ENCODE data around the gene PLCB1. TPM values are rescaled to one million over a fixed set of nuclear protein-coding genes. Genes with fewer than 3 reads are reported as not detected.
"Not testable (repeated sequence)": the region's sequence is repeated elsewhere in the genome, so short reads cannot be mapped to it uniquely, and the experiment has no call there.

The PLCB1 gene
- total RNA-seq, 2 experiments from 2014 or later = 1.9 to 2.2 TPM

GRCh38 chr20:8631271-8631670 lies 499.2 kb downstream of the PLCB1 start:
- Mint-ChIP-seq H3K9me3 (no peaks in the 10 kb centered on the region), H3K36me3 (ENCODE audit: low read depth) (no peaks in the 10 kb centered on the region), H3K27ac (no peak overlapping the region), H3K27me3 (no peaks in the 10 kb centered on the region), H3K4me1 (no peaks in the 10 kb centered on the region), H3K4me3 (no peak overlapping the region)
- DNase-seq = no peak
- ChIA-PET CTCF (no interaction called here), POLR2A (no interaction called here)

DNA sequence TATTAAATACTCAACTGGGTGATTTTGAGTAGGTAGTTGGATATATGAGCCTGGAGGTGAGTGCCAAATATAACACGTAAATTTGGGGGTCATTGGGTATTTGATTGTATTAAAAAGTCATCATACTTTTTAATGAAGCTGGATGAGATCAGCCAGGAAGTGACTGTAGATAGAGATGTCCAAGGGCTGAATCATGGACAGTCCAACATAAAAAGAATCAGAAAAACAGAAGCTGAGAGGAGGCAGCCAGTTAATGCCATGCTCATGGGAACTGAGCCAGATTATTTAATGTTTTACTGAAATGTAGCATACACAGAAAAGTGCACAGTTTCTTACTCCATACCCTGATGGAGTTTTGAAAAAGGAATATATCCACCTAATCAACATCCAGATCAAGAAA lies 501.3 kb downstream of the PLCB1 start:
- no peaks in the 10 kb centered on the region for H3K27me3 Mint-ChIP-seq
- H3K36me3 Mint-ChIP-seq (ENCODE audit: low read depth) = no peaks in the 10 kb centered on the region
- no peak overlapping the region for H3K4me3 Mint-ChIP-seq
- H3K4me1 Mint-ChIP-seq = no peaks in the 10 kb centered on the region
- CTCF ChIA-PET = no interaction called here
- DNase-seq = no peak
- H3K9me3 Mint-ChIP-seq = no peaks in the 10 kb centered on the region
- no peak overlapping the region for H3K27ac Mint-ChIP-seq
- POLR2A ChIA-PET = no interaction called here

DNA sequence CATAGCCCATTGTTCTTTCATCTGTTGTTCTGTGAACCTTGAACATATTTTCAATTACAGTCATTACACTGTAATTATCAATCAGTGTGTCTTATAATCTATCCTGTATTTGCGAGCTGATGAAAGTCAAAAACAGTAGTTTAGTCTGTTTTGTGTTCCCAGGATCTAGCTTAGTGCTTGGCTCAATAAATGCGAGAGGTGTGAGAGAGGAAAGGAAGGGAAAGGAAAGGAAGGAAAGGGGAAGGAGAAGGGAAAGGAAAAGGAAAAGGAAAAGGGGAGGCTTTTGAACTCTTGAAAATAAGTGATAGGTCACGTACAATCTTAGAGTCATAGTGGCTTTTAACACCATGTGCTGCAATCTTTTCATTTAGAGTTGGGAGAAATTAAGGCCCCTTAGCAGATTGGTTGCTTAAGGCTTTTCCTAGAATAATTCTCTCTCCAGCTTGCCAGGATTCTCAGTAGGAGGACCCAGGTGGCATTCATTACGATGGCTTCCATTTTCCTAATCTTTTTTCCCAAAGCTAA lies 503.0 kb downstream of the PLCB1 start:
- no peak for DNase-seq
- Mint-ChIP-seq H3K27me3 (no peaks in the 10 kb centered on the region), H3K36me3 (ENCODE audit: low read depth) (no peaks in the 10 kb centered on the region), H3K9me3 (no peaks in the 10 kb centered on the region), H3K4me1 (no peaks in the 10 kb centered on the region), H3K4me3 (no peak overlapping the region), H3K27ac (no peak overlapping the region)
- ChIA-PET POLR2A (no interaction called here), CTCF (no interaction called here)

GRCh38 chr20:8635837-8636236 lies 503.8 kb downstream of the PLCB1 start:
- no peaks in the 10 kb centered on the region for H3K36me3 Mint-ChIP-seq (ENCODE audit: low read depth)
- ChIA-PET CTCF (no interaction called here), POLR2A (no interaction called here)
- H3K27ac Mint-ChIP-seq = no peak overlapping the region
- no peak overlapping the region for H3K4me3 Mint-ChIP-seq
- no peaks in the 10 kb centered on the region for H3K9me3 Mint-ChIP-seq
- DNase-seq = no peak
- no peaks in the 10 kb centered on the region for H3K4me1 Mint-ChIP-seq
- no peaks in the 10 kb centered on the region for H3K27me3 Mint-ChIP-seq

GRCh38 chr20:8639112-8639778 lies 507.2 kb downstream of the PLCB1 start:
- Mint-ChIP-seq H3K27me3 (no peaks in the 10 kb centered on the region), H3K4me1 (no peaks in the 10 kb centered on the region), H3K36me3 (ENCODE audit: low read depth) (no peaks in the 10 kb centered on the region), H3K27ac (no peak overlapping the region), H3K9me3 (peaks cover 2% of the 10 kb centered on the region), H3K4me3 (no peak overlapping the region)
- ChIA-PET POLR2A (no interaction called here), CTCF (no interaction called here)
- DNase-seq = no peak

GRCh38 chr20:8640461-8640860 lies 508.4 kb downstream of the PLCB1 start:
- Mint-ChIP-seq H3K4me1 (no peaks in the 10 kb centered on the region), H3K36me3 (ENCODE audit: low read depth) (no peaks in the 10 kb centered on the region), H3K4me3 (no peak overlapping the region), H3K27me3 (no peaks in the 10 kb centered on the region), H3K27ac (no peak overlapping the region), H3K9me3 (peaks cover 2% of the 10 kb centered on the region)
- POLR2A ChIA-PET = no interaction called here
- CTCF ChIA-PET = no interaction called here
- no peak for DNase-seq

DNA sequence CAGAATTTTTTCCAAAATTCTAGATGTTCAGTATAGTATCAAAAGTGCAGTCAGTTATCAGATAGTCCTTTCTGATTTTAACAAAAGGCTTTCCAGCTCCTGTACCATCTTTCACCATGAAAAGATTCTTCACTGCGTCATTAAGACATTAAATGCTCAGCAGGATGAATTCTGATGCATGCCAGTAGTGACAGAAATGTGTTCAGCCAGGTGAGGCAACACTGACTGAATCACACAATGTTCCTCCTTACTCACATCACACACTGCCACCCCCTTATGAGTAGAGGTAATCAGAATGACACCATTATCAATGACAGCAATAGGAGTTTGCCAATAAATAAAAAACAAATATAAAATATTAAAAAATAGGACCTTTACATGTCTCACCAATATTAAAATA lies 510.2 kb downstream of the PLCB1 start:
- H3K9me3 Mint-ChIP-seq = peaks cover 2% of the 10 kb centered on the region

GRCh38 chr20:8644468-8644867 lies 512.4 kb downstream of the PLCB1 start:
- H3K4me1 Mint-ChIP-seq; POLR2A ChIA-PET; DNase-seq; H3K9me3 Mint-ChIP-seq; H3K36me3 Mint-ChIP-seq (ENCODE audit: low read depth); H3K27ac Mint-ChIP-seq; H3K27me3 Mint-ChIP-seq; H3K4me3 Mint-ChIP-seq; CTCF ChIA-PET: not testable (repeated sequence)

More for the DNA sequence above, 510.2 kb downstream of the PLCB1 start:
- no peak overlapping the region for H3K4me3 Mint-ChIP-seq
- H3K27ac Mint-ChIP-seq = no peak overlapping the region
- H3K4me1 Mint-ChIP-seq = no peaks in the 10 kb centered on the region
- H3K36me3 Mint-ChIP-seq (ENCODE audit: low read depth) = no peaks in the 10 kb centered on the region
- CTCF ChIA-PET = no interaction called here
- no peaks in the 10 kb centered on the region for H3K27me3 Mint-ChIP-seq
- DNase-seq = no peak
- POLR2A ChIA-PET = no interaction called here

- DNase-seq = no peak
- POLR2A ChIA-PET = no interaction called here
- H3K4me1 Mint-ChIP-seq = no peaks in the 10 kb centered on the region
- peaks cover 2% of the 10 kb centered on the region for H3K9me3 Mint-ChIP-seq
- CTCF ChIA-PET = no interaction called here
- H3K27me3 Mint-ChIP-seq = no peaks in the 10 kb centered on the region
- no peak overlapping the region for H3K27ac Mint-ChIP-seq
- H3K4me3 Mint-ChIP-seq = no peak overlapping the region
- H3K36me3 Mint-ChIP-seq (ENCODE audit: low read depth) = no peaks in the 10 kb centered on the region
Measured at GRCh38 chr20:8645326-8645725, 513.3 kb downstream of the PLCB1 start.

DNA sequence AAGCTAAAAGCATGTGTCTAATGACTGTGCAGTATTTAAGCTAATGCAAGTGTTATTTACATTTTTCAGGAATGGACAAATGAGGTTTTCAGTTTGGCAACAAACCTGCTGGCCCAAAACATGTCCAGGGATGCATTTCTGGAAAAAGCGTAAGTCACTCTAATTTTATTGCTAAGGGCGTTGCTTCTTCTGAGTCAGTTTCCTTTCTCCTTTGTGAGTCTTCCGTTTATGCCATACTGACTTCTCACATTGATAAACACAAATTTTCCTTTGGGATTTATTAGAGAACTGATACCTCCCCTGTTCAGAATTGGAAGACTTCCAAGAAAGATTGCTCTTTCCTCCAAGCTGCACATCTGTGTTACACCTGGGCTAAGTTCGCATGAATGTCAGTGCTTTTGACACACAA lies 514.0 kb downstream of the PLCB1 start:
- ChIA-PET POLR2A (no interaction called here), CTCF (no interaction called here)
- Mint-ChIP-seq H3K27me3 (no peaks in the 10 kb centered on the region), H3K9me3 (peaks cover 2% of the 10 kb centered on the region), H3K36me3 (ENCODE audit: low read depth) (no peaks in the 10 kb centered on the region), H3K4me3 (no peak overlapping the region), H3K27ac (no peak overlapping the region), H3K4me1 (no peaks in the 10 kb centered on the region)
- no peak for DNase-seq

- no peak overlapping the region for H3K4me3 Mint-ChIP-seq
- no peaks in the 10 kb centered on the region for H3K4me1 Mint-ChIP-seq
- no peaks in the 10 kb centered on the region for H3K27me3 Mint-ChIP-seq
- no peak overlapping the region for H3K27ac Mint-ChIP-seq
- peaks cover 2% of the 10 kb centered on the region for H3K9me3 Mint-ChIP-seq
- POLR2A ChIA-PET = no interaction called here
- CTCF ChIA-PET = no interaction called here
- H3K36me3 Mint-ChIP-seq (ENCODE audit: low read depth) = no peaks in the 10 kb centered on the region
- DNase-seq = no peak
Measured at GRCh38 chr20:8646716-8647115, 514.6 kb downstream of the PLCB1 start.

DNA sequence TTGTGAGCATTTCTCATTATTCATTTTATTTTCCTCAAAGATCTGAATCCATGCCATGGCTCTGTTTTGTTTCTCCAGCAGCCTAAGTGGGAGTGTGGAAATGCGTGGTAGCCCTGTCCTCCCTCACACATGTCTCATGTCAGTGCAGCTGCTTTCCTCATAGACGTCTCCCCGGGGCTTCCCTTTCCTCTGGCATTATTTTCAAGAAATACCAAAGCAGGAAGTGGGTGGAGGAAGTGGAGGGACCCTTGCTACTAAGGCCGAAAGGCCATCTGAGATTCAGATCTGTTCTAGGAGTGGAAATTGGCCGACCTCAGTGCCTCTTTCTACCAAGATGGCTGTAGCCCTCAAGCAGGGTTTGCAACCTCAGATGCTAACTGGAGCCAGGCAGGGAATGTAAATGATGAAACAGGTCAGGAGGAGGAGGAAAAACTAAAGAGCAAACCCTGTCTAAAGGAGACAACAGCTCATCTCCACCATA lies 515.9 kb downstream of the PLCB1 start:
- no peak overlapping the region for H3K27ac Mint-ChIP-seq
- ChIA-PET POLR2A (no interaction called here), CTCF (no interaction called here)
- no peaks in the 10 kb centered on the region for H3K36me3 Mint-ChIP-seq (ENCODE audit: low read depth)
- no peak for DNase-seq
- no peak overlapping the region for H3K4me3 Mint-ChIP-seq
- no peaks in the 10 kb centered on the region for H3K27me3 Mint-ChIP-seq
- no peaks in the 10 kb centered on the region for H3K4me1 Mint-ChIP-seq
- H3K9me3 Mint-ChIP-seq = peaks cover 2% of the 10 kb centered on the region

- ChIA-PET CTCF (no interaction called here), POLR2A (no interaction called here)
- Mint-ChIP-seq H3K4me1 (no peaks in the 10 kb centered on the region), H3K4me3 (no peak overlapping the region), H3K27ac (no peak overlapping the region), H3K27me3 (no peaks in the 10 kb centered on the region), H3K36me3 (ENCODE audit: low read depth) (no peaks in the 10 kb centered on the region), H3K9me3 (no peaks in the 10 kb centered on the region)
- DNase-seq = no peak
Measured at GRCh38 chr20:8648466-8648865, 516.4 kb downstream of the PLCB1 start.

DNA sequence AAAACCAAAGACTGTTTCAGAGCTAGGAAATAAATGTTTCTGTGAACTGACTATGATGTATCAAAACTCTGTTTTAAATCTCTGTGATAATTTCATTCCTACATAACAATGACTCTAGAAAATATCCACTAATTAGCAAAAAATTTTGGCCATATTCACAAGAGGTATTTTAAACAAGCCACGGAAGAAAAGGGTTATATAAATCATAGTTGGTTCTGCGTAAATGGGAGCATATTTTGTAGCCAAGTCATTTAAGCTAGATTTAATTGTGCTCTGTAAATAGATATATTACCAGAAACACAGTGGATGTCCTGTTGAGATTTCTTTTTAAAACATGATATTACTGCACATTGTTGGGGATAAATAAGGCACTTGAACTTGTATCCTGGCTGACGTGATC lies 520.3 kb downstream of the PLCB1 start:
- H3K4me3 Mint-ChIP-seq = no peak overlapping the region
- no peak for DNase-seq
- ChIA-PET POLR2A (no interaction called here), CTCF (no interaction called here)
- H3K4me1 Mint-ChIP-seq = no peaks in the 10 kb centered on the region
- no peaks in the 10 kb centered on the region for H3K27me3 Mint-ChIP-seq
- H3K36me3 Mint-ChIP-seq (ENCODE audit: low read depth) = no peaks in the 10 kb centered on the region
- H3K27ac Mint-ChIP-seq = no peak overlapping the region
- H3K9me3 Mint-ChIP-seq = no peaks in the 10 kb centered on the region

All from activated CD4-positive, alpha-beta memory T cell treated with anti-CD3 and anti-CD28 coated beads, Interleukin-2, amount 10 ng/mL, durations not matched to agents 7 days and 5 days (primary cell).